ENCODE results near the gene GSDME.

The GSDME gene

GRCh38 chr7:24767878-24768569, 10.8 kb upstream of the GSDME start:
- no peaks in the 10 kb centered on the region for H3K36me3 ChIP-seq (ENCODE audit: control insufficient read depth, insufficient read depth, low read length)
- no peak overlapping the region for H3K4me3 ChIP-seq (ENCODE audit: low read length)
- no peak overlapping the region for H3K9ac ChIP-seq (ENCODE audit: low read length)
- H3K27me3 ChIP-seq (ENCODE audit: control insufficient read depth, insufficient read depth, low read length): peaks cover 19% of the 10 kb centered on the region
- H3K9me3 ChIP-seq (ENCODE audit: control insufficient read depth, low read length): no peaks in the 10 kb centered on the region
- H3K4me1 ChIP-seq (ENCODE audit: control insufficient read depth, insufficient read depth, low read length): peaks cover 7% of the 10 kb centered on the region

- peaks cover 28% of the 10 kb centered on the region for H3K27me3 ChIP-seq (ENCODE audit: control insufficient read depth, insufficient read depth, low read length)
- no peaks in the 10 kb centered on the region for H3K36me3 ChIP-seq (ENCODE audit: control insufficient read depth, insufficient read depth, low read length)
- no peak overlapping the region for H3K4me3 ChIP-seq (ENCODE audit: low read length)
- H3K4me1 ChIP-seq (ENCODE audit: control insufficient read depth, insufficient read depth, low read length): peaks cover 7% of the 10 kb centered on the region
- H3K9me3 ChIP-seq (ENCODE audit: control insufficient read depth, low read length): no peaks in the 10 kb centered on the region
- no peak overlapping the region for H3K9ac ChIP-seq (ENCODE audit: low read length)
Observed at GRCh38 chr7:24764972-24765744, 7.9 kb upstream of the GSDME start.

GRCh38 chr7:24764011-24764410, 6.7 kb upstream of the GSDME start:
- no peak overlapping the region for H3K4me3 ChIP-seq (ENCODE audit: low read length)
- H3K36me3 ChIP-seq (ENCODE audit: control insufficient read depth, insufficient read depth, low read length): no peaks in the 10 kb centered on the region
- no peak overlapping the region for H3K9ac ChIP-seq (ENCODE audit: low read length)
- peaks cover 7% of the 10 kb centered on the region for H3K4me1 ChIP-seq (ENCODE audit: control insufficient read depth, insufficient read depth, low read length)
- no peaks in the 10 kb centered on the region for H3K9me3 ChIP-seq (ENCODE audit: control insufficient read depth, low read length)
- peaks cover 29% of the 10 kb centered on the region for H3K27me3 ChIP-seq (ENCODE audit: control insufficient read depth, insufficient read depth, low read length)

GRCh38 chr7:24763303-24763901, 6.1 kb upstream of the GSDME start:
- Histone ChIP-seq H3K4me3 (ENCODE audit: low read length) (no peak overlapping the region), H3K9ac (ENCODE audit: low read length) (no peak overlapping the region), H3K4me1 (ENCODE audit: control insufficient read depth, insufficient read depth, low read length) (peaks cover 7% of the 10 kb centered on the region), H3K9me3 (ENCODE audit: control insufficient read depth, low read length) (no peaks in the 10 kb centered on the region), H3K27me3 (ENCODE audit: control insufficient read depth, insufficient read depth, low read length) (peaks cover 35% of the 10 kb centered on the region), H3K36me3 (ENCODE audit: control insufficient read depth, insufficient read depth, low read length) (no peaks in the 10 kb centered on the region)

- H3K4me1 ChIP-seq (ENCODE audit: control insufficient read depth, insufficient read depth, low read length): peaks cover 7% of the 10 kb centered on the region
- no peaks in the 10 kb centered on the region for H3K9me3 ChIP-seq (ENCODE audit: control insufficient read depth, low read length)
- peaks cover 38% of the 10 kb centered on the region for H3K27me3 ChIP-seq (ENCODE audit: control insufficient read depth, insufficient read depth, low read length)
- H3K9ac ChIP-seq (ENCODE audit: low read length): no peak overlapping the region
- no peak overlapping the region for H3K4me3 ChIP-seq (ENCODE audit: low read length)
- H3K36me3 ChIP-seq (ENCODE audit: control insufficient read depth, insufficient read depth, low read length): no peaks in the 10 kb centered on the region
Observed at GRCh38 chr7:24762771-24763170, 5.5 kb upstream of the GSDME start.

GRCh38 chr7:24760968-24761367, 3.7 kb upstream of the GSDME start:
- Histone ChIP-seq H3K4me3 (ENCODE audit: low read length) (no peak overlapping the region), H3K27me3 (ENCODE audit: control insufficient read depth, insufficient read depth, low read length) (peaks cover 50% of the 10 kb centered on the region), H3K9me3 (ENCODE audit: control insufficient read depth, low read length) (no peaks in the 10 kb centered on the region), H3K9ac (ENCODE audit: low read length) (no peak overlapping the region), H3K36me3 (ENCODE audit: control insufficient read depth, insufficient read depth, low read length) (no peaks in the 10 kb centered on the region), H3K4me1 (ENCODE audit: control insufficient read depth, insufficient read depth, low read length) (peaks cover 14% of the 10 kb centered on the region)

- no peaks in the 10 kb centered on the region for H3K9me3 ChIP-seq (ENCODE audit: control insufficient read depth, low read length)
- peak overlapping the region; percentile 40 for H3K4me3 ChIP-seq (ENCODE audit: low read length)
- no peaks in the 10 kb centered on the region for H3K36me3 ChIP-seq (ENCODE audit: control insufficient read depth, insufficient read depth, low read length)
- peaks cover 7% of the 10 kb centered on the region for H3K4me1 ChIP-seq (ENCODE audit: control insufficient read depth, insufficient read depth, low read length)
- peak overlapping the region; percentile 22 for H3K9ac ChIP-seq (ENCODE audit: low read length)
- peaks cover 37% of the 10 kb centered on the region for H3K27me3 ChIP-seq (ENCODE audit: control insufficient read depth, insufficient read depth, low read length)
Observed at GRCh38 chr7:24756545-24757352, 515 bp downstream of the GSDME start.

- no peak overlapping the region for H3K9ac ChIP-seq (ENCODE audit: low read length)
- no peaks in the 10 kb centered on the region for H3K36me3 ChIP-seq (ENCODE audit: control insufficient read depth, insufficient read depth, low read length)
- no peak overlapping the region for H3K4me3 ChIP-seq (ENCODE audit: low read length)
- peaks cover 28% of the 10 kb centered on the region for H3K27me3 ChIP-seq (ENCODE audit: control insufficient read depth, insufficient read depth, low read length)
- H3K9me3 ChIP-seq (ENCODE audit: control insufficient read depth, low read length): no peaks in the 10 kb centered on the region
- H3K4me1 ChIP-seq (ENCODE audit: control insufficient read depth, insufficient read depth, low read length): peaks cover 7% of the 10 kb centered on the region
Observed at GRCh38 chr7:24755541-24756407, 1.5 kb downstream of the GSDME start.

GRCh38 chr7:24754906-24755506, 2.3 kb downstream of the GSDME start:
- H3K9me3 ChIP-seq (ENCODE audit: control insufficient read depth, low read length): no peaks in the 10 kb centered on the region

GRCh38 chr7:24752073-24752800, 5.0 kb downstream of the GSDME start:
- H3K36me3 ChIP-seq (ENCODE audit: control insufficient read depth, insufficient read depth, low read length): no peaks in the 10 kb centered on the region
- H3K4me3 ChIP-seq (ENCODE audit: low read length): no peak overlapping the region
- H3K4me1 ChIP-seq (ENCODE audit: control insufficient read depth, insufficient read depth, low read length): peaks cover 7% of the 10 kb centered on the region
- H3K9ac ChIP-seq (ENCODE audit: low read length): no peak overlapping the region
- no peaks in the 10 kb centered on the region for H3K9me3 ChIP-seq (ENCODE audit: control insufficient read depth, low read length)
- H3K27me3 ChIP-seq (ENCODE audit: control insufficient read depth, insufficient read depth, low read length): peaks cover 18% of the 10 kb centered on the region

More at GRCh38 chr7:24754906-24755506, 2.3 kb downstream of the GSDME start:
- Histone ChIP-seq H3K4me3 (ENCODE audit: low read length) (no peak overlapping the region), H3K9ac (ENCODE audit: low read length) (no peak overlapping the region), H3K4me1 (ENCODE audit: control insufficient read depth, insufficient read depth, low read length) (peaks cover 7% of the 10 kb centered on the region), H3K27me3 (ENCODE audit: control insufficient read depth, insufficient read depth, low read length) (peaks cover 28% of the 10 kb centered on the region), H3K36me3 (ENCODE audit: control insufficient read depth, insufficient read depth, low read length) (no peaks in the 10 kb centered on the region)
